Suprapubic skin (tissue), 3 donors: ENCODE data around the gene FOXL3.

Experiments used
- POLR2AphosphoS5 ChIP-seq, 3 donors: sonication (generic); formaldehyde crosslinking; IDR thresholded peaks; one replicate each; pipeline ENCODE4 v1.6.1; 2017; ENCODE audit warnings: antibody characterized with exemption in 3 of 3
- TF ChIP-seq, protein P1 (sequence below), 2 donors: fragments of 200-600 bp in 1 of 2; fragments of 450-650 bp in 1 of 2; sonication (generic) in 1 of 2; IDR thresholded peaks; one replicate each; pipeline ENCODE4 v1.5.1; 2016 to 2019; ENCODE audit warnings: antibody characterized with exemption in 2 of 2, mild to moderate bottlenecking in 1 of 2, moderate library complexity in 1 of 2

- TF ChIP-seq, protein P1, sequence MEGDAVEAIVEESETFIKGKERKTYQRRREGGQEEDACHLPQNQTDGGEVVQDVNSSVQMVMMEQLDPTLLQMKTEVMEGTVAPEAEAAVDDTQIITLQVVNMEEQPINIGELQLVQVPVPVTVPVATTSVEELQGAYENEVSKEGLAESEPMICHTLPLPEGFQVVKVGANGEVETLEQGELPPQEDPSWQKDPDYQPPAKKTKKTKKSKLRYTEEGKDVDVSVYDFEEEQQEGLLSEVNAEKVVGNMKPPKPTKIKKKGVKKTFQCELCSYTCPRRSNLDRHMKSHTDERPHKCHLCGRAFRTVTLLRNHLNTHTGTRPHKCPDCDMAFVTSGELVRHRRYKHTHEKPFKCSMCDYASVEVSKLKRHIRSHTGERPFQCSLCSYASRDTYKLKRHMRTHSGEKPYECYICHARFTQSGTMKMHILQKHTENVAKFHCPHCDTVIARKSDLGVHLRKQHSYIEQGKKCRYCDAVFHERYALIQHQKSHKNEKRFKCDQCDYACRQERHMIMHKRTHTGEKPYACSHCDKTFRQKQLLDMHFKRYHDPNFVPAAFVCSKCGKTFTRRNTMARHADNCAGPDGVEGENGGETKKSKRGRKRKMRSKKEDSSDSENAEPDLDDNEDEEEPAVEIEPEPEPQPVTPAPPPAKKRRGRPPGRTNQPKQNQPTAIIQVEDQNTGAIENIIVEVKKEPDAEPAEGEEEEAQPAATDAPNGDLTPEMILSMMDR (IDR thresholded peaks at IDR 0.05): no peak
- TF ChIP-seq POLR2AphosphoS5 (IDR thresholded peaks at IDR 0.05): no peak
Measured at GRCh38 chr7:335358-336148, 45.6 kb downstream of the FOXL3 start.
